ENCODE measurements around the gene APOB. TPM values are rescaled to one million over a fixed set of nuclear protein-coding genes. Genes with fewer than 3 reads are reported as not detected.

Gene APOB
- total and polyA plus RNA-seq, 2 of the 8 experiments (the other 6 are each of a cell fraction or from before 2014, with no cell fraction given): 0.15 to 0.61 TPM

DNA sequence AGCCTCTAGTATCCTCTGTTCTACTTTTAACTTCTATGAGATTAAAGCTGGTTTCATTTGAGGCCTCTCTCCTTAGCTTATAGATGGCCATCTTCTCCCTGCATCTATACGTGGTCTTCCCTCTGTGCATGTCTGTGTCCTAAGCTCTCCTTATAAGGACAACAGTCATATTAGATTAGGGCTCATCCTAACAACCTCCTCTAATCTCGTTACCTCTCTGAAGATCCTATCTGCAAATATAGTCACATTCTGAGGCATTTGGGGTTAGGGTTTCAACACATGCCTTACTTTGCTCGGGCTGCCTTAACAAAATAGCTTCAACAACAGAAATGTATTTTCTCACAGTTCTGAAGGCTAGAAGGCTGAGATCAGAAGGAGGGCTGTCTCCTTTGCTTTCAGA, 11.6 kb upstream of the APOB start:
- H3K27ac ChIP-seq (ENCODE audit: low read depth, low read length): no peak overlapping the region
- no peak overlapping the region for H2BK120ac ChIP-seq (replicated peaks; ENCODE audit: low read depth, low read length)
- H3K27me3 ChIP-seq (replicated peaks in 1 of 4; ENCODE audit: control insufficient read depth in 3 of 4, extremely low read depth in 1 of 4, insufficient read depth in 3 of 4, low read length in 3 of 4): no peaks in the 10 kb centered on the region
- WGBS, 2 experiments (ENCODE audit: extremely low coverage in 1 of 2, insufficient coverage in 1 of 2, insufficient read length in 1 of 2, insufficient replicate concordance in 2 of 2, low coverage in 1 of 2, low lambda C conversion rate in 2 of 2, missing lambda C conversion rate in 1 of 2): 93% methylated on average over 3 of the region's 3 CpGs; no CpG with 5 or more reads in 1 of the 2 experiments
- no peak overlapping the region for H3K4ac ChIP-seq (replicated peaks; ENCODE audit: insufficient read length, low read depth, low read length)
- H3K23me2 ChIP-seq (ENCODE audit: low read depth, low read length): no peaks in the 10 kb centered on the region
- CTCF ChIA-PET (ENCODE audit: partially characterized antibody): interaction anchor here (0.7 to 3.6 kb wide), 6 partner anchors 11 to 377 kb away, joined by 3 to 22 read pairs (median 4); partner anchors contain the start of gene APOB
- no peak overlapping the region for H4K5ac ChIP-seq (ENCODE audit: insufficient read length, low read depth, low read length)
- H3K18ac ChIP-seq (ENCODE audit: extremely low read depth, low read length): no peak overlapping the region
- H3K9ac ChIP-seq (replicated peaks in 1 of 4; ENCODE audit: extremely low read depth in 1 of 4, low read depth in 3 of 4, low read length in 3 of 4): no peak overlapping the region
- no peak overlapping the region for H3K4me3 ChIP-seq (ENCODE audit: extremely low read depth in 1 of 4, insufficient read depth in 2 of 4, low read depth in 3 of 4, low read length in 4 of 4)
- H3K36me3 ChIP-seq (ENCODE audit: control insufficient read depth in 2 of 4, insufficient read depth in 4 of 4, low read length in 3 of 4): no peaks in the 10 kb centered on the region
- no peaks in the 10 kb centered on the region for H3K79me1 ChIP-seq (ENCODE audit: low read depth, low read length)
- no peaks in the 10 kb centered on the region for H3K9me3 ChIP-seq (ENCODE audit: insufficient read depth in 2 of 2, low read depth in 1 of 2, low read length in 1 of 2)
- H3K4me2 ChIP-seq (ENCODE audit: insufficient read depth in 1 of 2, low read depth in 2 of 2, low read length in 2 of 2): no peak overlapping the region
- DNase-seq (ENCODE audit: low read depth in 1 of 2, low spot score in 2 of 2) (no peak), FAIRE-seq (no peak)
- no peak overlapping the region for H2AFZ ChIP-seq (ENCODE audit: low read length)
- no peak overlapping the region for H3K23ac ChIP-seq (ENCODE audit: insufficient read length)
- H2BK5ac ChIP-seq (ENCODE audit: low read depth, low read length): no peak overlapping the region
- no peak overlapping the region for H2BK15ac ChIP-seq (ENCODE audit: low read length)
- no peak overlapping the region for H3K14ac ChIP-seq (ENCODE audit: insufficient read length)
- no peak overlapping the region for H2BK20ac ChIP-seq (ENCODE audit: low read length)
- H3K56ac ChIP-seq (replicated peaks; ENCODE audit: insufficient read length, low read depth, low read length): no peak overlapping the region
- no peak overlapping the region for H2BK12ac ChIP-seq (ENCODE audit: low read depth, low read length)
- H2AK5ac ChIP-seq (ENCODE audit: low read depth, low read length): no peak overlapping the region
- no peak for TF ChIP-seq PHF8 (conservative IDR thresholded peaks at IDR 0.05; ENCODE audit: low read depth, low read length)
- TF ChIP-seq CTBP2 (IDR thresholded peaks at IDR 0.05; ENCODE audit: borderline replicate concordance, insufficient read depth, insufficient read length, low read length): no peak
- no peak for TF ChIP-seq KDM5A (IDR thresholded peaks at IDR 0.05; ENCODE audit: low read length)
- no peak for TF ChIP-seq HDAC2 (IDR thresholded peaks at IDR 0.05; ENCODE audit: borderline replicate concordance in 1 of 2, low read depth in 2 of 2, low read length in 2 of 2)
- no peak for TF ChIP-seq JUND (IDR thresholded peaks at IDR 0.05; ENCODE audit: low read length)
- TF ChIP-seq SP1 (IDR thresholded peaks at IDR 0.05; ENCODE audit: low read depth, low read length): no peak
- no peak for TF ChIP-seq TAF7 (optimal IDR thresholded peaks at IDR 0.05; ENCODE audit: borderline replicate concordance, low read depth, low read length)
- TF ChIP-seq, protein P1, sequence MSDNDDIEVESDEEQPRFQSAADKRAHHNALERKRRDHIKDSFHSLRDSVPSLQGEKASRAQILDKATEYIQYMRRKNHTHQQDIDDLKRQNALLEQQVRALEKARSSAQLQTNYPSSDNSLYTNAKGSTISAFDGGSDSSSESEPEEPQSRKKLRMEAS (IDR thresholded peaks at IDR 0.05): no peak
- TF ChIP-seq POU5F1 (IDR thresholded peaks at IDR 0.05; ENCODE audit: low read depth, low read length): no peak
- no peak for TF ChIP-seq KDM1A (IDR thresholded peaks at IDR 0.05; ENCODE audit: borderline replicate concordance, low read length)
- no peak for TF ChIP-seq SUZ12 (IDR thresholded peaks at IDR 0.05; ENCODE audit: low read length)
- no peak for TF ChIP-seq RFX5 (IDR thresholded peaks at IDR 0.05; ENCODE audit: borderline replicate concordance, low read depth, low read length)
- no peak for TF ChIP-seq SIN3A (conservative IDR thresholded peaks at IDR 0.05 in 1 of 2, IDR thresholded peaks at IDR 0.05 in 1 of 2; ENCODE audit: low read depth in 1 of 2, low read length in 2 of 2)
- TF ChIP-seq CHD1 (IDR thresholded peaks at IDR 0.05; ENCODE audit: low read depth, low read length): no peak
- H4K20me1 ChIP-seq (replicated peaks in 1 of 2; ENCODE audit: control insufficient read depth in 1 of 2, insufficient read depth in 2 of 2, low read length in 2 of 2): no peaks in the 10 kb centered on the region
- no peak overlapping the region for H4K91ac ChIP-seq (replicated peaks; ENCODE audit: insufficient read length, low read length)
- H3K4me1 ChIP-seq (replicated peaks in 1 of 4; ENCODE audit: control insufficient read depth in 3 of 4, insufficient read depth in 4 of 4, low read length in 3 of 4): peaks cover 0 to 4% (median 0%) of the 10 kb centered on the region in 4 experiments; a peak in 1 of 7 replicates
- no peaks in the 10 kb centered on the region for H3K79me2 ChIP-seq (ENCODE audit: control insufficient read depth in 1 of 2, insufficient read depth in 2 of 2, low read length in 2 of 2)
- H4K8ac ChIP-seq (ENCODE audit: extremely low read depth, insufficient read depth, low read length): no peak overlapping the region
- POLR2A ChIA-PET (ENCODE audit: partially characterized antibody): no interaction called here

Data from H1 (cell line).